HEK293T (cell line): ENCODE data around the gene NGB.

Experiments used
- HDGF ChIP-seq: fragments of 450-650 bp; IDR thresholded peaks from 2 replicates; pipeline ENCODE4 v1.6.1; 2017; ENCODE audit warnings: antibody characterized with exemption, borderline replicate concordance
- SP1 ChIP-seq: fragments of 450-650 bp; IDR thresholded peaks from 2 replicates; pipeline ENCODE4 v1.6.1; 2017
- TARDBP ChIP-seq: fragments of 450-650 bp; IDR thresholded peaks from 2 replicates; pipeline ENCODE4 v1.6.1; 2016

DNA sequence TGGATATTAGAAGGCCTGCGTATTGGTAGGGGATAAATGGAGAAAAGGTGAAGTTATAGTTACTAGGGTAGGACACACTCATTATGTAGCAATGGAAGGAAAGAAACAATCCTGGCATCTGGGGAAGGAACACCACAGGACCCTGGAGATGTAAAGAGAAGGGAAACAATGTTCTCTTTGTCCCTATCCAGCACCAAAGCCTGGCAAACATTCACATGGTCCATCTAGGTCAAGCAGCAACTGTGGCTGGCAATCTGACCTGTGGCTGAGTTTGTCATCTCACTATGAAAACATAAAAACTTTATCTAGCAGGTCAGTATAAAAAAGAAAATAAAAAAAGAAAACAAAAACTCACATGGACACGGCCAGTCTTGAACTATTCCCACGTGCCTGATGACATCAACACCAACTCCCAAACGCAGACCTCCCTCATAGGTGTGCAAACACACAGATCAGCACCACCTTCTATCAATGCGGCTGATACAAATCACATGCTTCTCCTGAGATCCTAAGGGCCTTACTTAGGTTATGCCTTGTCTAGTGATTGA, 47.1 kb upstream of the NGB start:
- TF ChIP-seq TARDBP: no peak
- no peak for TF ChIP-seq HDGF
- TF ChIP-seq SP1: no peak
